SW480 (cell line): Measurements from ENCODE around the gene USP13.
"Not testable (repeated sequence)": the region's sequence is repeated elsewhere in the genome, so short reads cannot be mapped to it uniquely, and the experiment has no call there.

Source experiments
- DNase-seq: peaks from one replicate; pipeline ENCODE4 v3.0.0-alpha.2; 2016; ENCODE audit warnings: low spot score

Gene USP13

DNA sequence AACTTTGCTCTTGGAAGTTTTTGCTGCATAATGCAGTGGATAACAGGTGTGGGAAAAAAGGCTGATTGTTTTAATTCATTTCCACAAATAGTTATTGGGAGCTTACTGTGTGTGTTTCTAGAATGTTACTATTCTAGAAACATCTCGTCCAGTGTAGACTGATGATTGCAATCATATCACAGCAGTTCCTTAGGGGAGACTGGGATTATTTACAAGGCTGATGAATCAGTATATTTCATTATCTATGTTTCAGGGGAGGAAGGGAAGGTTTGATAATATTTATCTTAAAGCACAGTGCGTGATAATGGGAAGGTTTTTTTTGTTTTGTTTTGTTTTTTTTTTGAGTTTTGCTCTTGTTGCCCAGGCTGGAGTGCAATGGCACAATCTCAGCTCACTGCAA is 2.4 kb downstream of the USP13 start:
- no peak for DNase-seq

DNA sequence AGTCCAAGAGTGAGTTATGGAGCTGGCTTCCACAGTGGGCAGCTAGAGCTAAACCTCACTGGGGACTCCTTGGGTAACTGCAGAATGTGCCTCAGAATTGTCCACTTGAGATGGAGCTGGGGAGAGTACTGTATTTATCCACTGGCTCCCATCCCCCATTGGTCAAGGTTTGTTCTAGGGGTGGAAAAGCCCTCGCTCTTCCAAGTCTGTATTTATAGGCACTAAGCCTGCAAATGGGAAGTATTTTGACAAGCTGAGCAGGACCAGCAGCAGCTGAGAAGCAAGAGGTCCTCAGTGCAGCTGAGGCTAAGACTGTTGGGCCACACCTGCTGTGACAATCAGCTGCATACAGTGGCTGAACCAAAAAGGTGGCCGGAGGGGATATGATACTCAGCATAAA is 5.8 kb downstream of the USP13 start:
- DNase-seq, result no peak

DNA sequence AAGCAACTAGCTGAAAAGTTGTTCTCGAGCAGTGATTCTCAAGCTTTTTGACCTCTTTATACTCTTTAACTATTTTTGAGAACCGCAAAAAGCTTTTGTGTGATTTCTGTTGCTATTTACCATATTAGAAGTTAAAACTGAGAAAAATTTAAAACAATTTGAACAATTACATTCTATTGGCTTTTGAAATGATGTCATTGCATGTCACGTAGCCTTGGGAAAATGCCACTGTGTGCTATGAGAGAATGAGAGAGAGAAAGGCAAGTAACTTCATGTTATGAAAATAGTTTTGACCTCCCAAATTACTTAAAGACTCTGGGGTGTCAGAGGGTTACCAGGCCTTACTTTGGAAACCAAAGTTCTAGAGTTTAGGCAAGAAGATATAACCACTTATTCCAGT is 8.0 kb downstream of the USP13 start:
- no peak for DNase-seq

DNA sequence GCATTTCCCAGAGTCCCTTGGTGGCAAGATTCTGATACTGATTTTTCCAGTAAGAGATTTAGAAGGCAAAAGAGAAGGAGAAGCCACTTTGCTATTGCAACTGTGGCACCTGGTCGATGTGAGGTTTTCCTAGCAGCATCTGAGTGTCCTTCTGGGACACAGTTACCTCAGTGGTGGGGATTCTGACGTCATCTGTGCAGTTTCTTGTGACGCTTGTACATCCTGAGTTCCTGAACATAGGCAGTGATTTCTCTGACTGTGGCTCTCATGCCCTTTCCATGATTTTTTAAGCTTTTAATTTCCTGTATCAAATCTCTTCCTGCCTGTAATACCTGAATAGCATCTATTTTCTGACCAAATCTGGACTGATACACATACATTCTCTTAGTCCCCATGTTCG is 8.9 kb downstream of the USP13 start:
- no peak for DNase-seq

DNA sequence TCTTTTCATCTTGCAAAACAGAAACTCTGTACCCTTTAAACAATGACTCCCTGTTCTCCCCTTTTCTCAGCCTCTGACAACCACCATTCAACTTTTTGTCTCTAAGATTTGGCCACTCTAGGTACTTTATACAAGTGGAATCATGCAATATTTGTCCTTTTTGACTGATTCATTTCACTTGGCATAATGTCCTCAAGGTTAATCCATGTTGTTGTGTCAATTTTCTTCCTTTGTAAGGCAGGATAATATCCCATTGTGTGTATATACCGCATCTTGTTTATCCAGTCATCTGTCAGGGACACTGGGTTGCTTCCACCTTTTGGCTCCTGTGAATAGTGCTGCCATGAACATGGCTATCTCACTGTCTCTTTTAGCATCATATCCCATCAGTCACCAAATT is 10.3 kb downstream of the USP13 start:
- no peak for DNase-seq

DNA sequence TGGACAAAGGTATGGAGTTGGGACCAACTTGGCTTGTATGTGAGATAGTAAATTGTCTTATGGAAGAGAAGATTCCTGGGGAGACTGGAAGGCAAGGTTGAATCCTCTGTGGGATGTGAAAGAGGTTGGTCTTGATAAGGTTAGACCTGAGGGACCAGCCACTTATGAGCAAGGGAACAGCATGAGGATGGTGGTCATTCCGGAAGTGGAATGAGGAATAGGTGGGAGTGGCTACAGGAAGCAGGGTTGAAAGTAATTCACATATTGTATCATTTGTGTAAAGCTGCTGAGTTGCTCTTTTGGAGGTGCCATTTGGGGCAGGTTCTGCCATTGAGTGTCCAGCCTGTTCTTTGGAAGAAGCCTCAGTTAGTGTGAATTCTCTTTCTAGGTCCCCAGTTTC is 13.2 kb downstream of the USP13 start:
- DNase-seq, result no peak

DNA sequence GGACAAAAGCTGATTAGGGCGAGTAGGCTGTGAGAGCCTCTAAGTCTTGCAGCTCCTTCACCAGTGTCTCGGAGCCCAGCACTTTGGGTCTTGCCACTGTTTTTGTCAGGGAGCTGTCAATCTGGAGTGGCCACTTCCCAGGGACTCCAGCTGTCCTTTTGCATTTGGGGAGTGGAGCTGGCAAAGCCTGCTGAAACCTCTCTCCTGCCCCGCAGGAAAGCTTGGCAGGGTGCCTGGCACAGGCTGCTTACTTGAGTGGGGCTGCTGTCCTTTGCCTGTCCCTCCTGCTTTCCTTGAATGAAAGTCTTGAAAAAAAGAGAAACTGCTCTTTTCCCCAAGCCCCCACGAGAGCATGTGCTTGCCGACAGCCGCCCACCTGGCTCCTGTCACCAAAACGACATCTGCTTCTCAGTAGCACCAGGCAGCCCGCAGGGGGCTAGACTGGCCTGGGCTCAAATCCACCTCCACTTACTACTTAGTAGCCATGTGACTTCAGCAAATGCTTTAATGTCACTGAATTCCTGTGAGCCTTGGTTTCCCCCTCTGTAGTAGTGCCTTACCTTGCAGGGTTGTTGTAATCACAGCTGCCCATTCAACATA is 13.7 kb downstream of the USP13 start:
- no peak for DNase-seq

DNA sequence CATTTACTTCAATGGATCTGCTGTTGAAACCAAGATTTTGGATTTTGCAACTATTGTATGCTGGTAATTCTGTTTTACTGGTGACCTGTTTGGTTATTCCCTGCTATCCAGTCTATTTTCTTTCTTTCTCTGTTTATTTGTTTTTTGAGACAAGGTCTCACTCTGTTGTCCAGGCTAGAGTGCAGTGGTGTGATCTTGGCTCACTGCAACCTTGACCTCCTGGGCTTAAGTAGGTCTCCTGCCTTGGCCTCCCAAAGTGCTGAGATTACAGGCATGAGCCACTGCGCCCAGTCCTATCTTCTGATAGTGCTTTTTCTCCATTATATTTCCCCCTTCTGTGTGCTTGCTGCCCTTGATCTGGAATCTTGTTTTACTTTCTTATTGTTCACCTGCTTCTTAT is 15.6 kb downstream of the USP13 start:
- no peak for DNase-seq

DNA sequence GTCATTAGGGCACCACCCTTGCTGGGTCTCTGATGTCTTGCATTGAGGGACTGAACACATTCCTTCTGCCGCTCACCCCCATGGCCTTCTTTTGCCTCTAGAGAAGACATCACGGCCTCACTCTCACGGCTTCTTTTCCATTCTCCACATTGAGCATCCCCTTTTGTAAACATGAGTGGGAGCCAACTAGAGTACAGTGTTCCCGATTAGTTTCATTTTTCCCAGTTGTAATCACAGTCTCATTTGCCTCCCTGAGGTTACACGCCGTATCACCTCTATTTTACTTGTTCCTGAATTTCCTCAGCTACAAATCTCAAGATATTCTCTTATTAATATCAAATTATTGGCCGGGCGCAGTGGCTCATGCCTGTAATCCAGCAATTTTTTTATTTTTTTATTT is 17.5 kb downstream of the USP13 start:
- DNase-seq, result no peak

DNA sequence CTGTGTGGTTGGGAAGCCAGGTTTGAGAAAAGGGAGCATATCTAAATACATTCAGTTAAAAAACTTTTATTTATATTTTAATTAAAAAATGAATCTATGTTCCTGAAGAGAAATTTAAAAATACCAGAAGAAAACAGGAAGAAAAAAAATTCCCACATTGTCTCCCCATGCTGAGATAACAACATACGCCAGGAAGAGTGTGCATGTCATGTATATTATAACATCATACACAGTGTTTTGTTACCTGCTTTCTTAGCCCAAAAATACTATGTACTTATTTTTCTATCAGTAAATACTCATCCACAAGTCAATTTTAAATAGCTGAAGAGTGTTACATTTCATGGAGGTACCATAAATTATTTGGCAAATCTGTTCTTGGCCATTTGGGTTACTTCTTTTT is 18.5 kb downstream of the USP13 start:
- DNase-seq, result no peak

DNA sequence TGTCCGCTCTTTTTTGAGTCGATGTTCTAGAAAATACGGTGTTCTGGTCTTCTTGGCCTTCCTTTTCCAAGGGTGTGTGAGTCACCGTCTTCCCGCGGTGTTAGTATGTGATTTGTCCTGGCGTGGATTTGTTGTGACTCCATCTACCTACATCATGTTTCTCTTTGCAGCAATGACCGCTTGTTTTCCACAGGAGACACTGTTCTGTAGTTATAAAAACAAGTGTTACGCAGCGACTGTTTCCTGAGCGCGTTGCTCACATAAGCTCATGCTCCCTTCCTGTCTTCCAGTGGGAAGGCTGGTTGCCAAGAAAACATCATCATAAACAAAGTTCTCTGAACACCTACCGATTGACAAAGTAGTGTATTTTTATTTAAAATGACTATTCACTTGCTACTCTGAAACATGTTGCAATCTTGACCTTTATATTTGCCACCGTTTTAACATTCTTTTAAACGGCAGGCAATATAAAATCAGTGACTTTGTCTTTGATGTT is 19.0 kb downstream of the USP13 start:
- DNase-seq, result no peak

DNA sequence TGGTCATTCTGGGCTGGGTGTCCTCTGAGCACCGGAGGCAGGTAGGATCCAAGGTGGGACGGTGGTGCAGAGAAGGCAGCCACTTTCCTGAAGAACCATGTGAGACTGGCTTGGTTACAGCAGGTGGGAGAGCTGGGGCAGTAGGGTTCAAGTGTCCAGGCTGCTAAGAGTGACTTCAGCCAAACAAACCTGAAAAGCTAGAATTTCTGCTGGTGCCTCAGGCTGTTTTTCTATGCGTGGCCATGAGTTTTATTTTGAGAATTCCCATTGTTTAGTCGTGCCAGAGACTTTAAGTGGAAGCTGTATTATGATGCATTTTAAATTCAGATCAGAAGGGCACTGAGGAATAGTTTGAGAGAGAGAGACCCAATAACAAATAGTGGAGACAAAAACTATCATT is 20.1 kb downstream of the USP13 start:
- no peak for DNase-seq

DNA sequence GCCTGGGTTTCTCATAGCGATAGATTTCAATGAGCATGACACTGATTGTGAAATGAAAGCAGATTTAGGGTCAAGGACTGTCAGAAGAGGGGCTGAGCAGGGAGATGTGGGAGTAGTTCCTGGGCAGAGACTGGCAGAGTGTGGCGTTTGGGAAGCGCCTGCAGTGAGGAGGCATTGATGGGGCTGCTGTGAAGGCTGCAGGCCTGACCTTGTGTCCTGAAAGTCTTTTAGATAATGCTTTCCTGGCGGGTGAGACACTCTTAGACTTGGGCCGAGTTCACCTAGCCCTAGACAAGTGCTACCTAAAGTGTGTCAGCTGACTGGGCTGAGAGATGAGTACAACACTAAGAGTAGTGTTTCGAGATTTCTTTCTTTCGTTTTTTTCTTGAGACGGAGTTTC is 20.7 kb downstream of the USP13 start:
- no peak for DNase-seq

DNA sequence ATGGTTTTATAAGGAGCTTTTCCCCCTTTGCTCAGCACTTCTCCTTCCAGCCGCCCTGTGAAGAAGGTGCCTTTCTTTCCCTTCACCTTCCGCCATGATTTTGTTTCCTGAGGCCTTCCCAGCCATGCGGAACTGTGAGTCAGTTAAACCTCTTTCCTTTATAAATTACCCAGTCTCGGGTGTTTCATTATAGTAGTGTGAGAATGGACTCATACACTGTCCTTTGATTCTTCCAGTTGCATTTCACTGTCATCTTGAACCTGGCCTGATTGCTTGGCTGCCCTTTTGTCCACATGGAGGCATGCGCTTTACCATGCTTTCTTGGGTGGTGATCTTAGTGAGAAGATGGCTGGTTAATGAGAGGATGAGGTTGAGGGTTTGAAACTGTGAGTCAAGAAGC is 23.2 kb downstream of the USP13 start:
- DNase-seq, result no peak

DNA sequence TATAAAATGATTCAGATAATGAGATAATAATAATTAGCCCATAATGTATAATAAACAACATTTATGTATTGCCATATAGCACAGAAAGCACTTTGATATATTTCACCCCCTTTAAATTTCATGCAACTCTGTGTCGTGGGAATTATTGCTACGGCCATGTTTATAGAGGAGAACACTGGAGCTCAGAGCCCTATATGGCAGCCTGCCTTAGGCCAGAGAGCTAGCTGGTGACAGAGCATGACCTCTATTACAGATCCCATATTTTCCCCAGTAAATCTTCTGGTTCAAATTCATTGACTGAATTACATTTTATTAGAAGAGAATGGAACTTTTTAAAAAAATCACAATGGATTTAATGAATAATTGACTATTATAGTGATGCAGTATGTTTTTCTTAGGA is 25.0 kb downstream of the USP13 start:
- no peak for DNase-seq

DNA sequence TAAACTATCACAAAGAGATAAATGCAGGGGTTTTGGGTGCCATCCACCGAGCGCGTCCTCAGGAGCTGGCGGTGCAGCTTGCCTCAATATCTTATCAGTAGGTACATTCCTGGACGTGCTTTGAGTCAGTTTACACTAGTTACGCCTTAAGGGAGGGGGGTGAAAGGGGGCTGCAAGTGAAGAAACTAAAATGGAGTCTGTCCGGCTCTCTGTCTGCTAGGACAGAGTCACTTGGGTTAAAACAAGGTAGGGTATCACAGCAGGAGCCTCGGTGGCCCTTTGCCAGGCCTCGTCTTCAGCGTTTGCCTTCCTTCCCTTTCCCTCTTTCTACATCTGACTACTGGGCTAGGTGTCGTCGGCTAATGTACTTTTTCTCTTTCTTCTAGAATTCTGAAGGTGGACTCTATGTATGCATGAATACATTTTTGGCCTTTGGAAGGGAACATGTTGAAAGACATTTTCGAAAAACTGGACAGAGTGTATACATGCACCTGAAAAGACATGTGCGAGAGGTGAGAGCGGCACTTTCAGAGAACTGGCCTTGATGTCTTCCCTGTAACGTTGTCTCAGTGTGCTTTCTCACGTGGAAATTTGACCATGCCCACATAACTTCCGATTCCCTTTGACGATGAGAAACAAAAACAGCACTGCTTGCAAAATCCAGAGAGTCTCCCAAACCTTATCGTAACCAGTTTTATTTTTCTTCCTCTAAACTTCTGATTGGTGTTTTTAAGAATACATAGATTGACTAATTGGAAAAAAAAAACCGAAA is 28.8 kb downstream of the USP13 start:
- no peak for DNase-seq

DNA sequence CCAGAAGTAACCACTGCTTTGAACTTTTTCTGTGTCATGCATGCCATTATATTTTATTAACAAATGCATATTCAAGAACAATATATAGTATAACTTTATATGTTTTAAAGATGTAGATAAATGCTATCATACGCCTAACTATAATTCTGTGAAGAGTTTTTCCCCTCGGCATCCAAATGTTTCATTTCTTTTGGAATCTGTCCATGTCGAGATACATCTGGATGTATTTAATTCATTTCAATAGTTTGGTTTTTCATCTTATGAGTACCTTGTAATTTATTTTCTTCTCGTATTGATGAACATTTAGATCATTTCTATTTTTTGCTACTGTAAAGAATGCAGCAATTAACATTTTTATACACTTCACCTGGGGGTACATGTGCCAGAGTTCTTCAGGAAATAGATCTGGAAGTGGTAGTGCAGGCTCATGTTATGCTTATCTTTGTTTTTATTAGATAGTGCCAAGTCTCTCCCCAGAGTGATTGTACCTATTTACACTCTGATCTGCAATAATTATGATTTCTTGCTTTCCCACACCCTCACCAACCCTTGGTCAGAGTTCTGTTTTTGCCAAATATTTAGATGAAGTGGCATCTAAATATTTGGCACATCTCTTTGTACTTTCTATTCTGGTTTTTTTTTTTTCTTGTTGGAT is 29.7 kb downstream of the USP13 start:
- no peak for DNase-seq

DNA sequence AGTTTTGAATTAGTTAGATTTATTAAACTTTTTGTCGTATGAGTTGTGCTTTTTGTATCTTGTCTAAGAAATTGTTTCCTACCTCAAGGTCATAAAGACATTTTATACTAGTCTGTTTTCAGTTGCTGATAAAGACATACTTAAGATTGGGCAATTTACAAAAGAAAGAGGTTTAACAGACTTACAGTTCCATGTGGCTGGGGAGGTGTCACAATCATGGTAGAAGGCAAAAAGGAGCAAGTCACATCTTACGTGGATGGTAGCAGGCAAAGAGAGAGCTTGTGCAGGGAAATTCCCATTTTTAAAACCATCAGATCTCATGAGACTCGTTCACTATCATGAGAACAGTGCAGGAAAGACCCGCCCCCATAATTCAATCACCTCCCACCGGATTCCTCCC is 30.4 kb downstream of the USP13 start:
- DNase-seq, result not testable (repeated sequence)

DNA sequence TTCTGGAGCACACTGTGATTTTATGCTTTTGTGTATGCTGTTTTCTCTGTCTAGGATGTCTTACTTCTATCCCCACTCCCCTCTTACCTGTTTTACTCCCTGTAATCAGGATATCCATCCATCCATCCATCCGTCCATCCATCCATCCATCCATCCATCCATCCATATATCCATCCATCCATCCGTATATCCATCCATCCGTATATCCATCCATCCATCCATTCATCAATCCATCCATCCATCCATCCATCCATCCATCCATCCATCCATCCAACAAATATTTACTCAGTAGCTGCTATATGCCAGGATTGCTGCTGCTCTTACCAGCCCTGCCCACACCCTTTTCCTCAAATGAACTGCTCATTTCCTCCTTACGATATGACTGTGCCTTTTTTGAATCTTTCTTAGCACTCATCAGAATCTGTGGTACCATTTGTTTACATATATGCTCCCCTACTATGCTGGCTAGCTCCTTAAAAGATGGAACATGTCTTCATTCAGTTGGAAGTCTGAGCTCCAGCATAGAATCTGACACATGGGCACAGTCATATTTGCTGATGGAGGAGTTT is 35.2 kb downstream of the USP13 start:
- DNase-seq, result no peak

DNA sequence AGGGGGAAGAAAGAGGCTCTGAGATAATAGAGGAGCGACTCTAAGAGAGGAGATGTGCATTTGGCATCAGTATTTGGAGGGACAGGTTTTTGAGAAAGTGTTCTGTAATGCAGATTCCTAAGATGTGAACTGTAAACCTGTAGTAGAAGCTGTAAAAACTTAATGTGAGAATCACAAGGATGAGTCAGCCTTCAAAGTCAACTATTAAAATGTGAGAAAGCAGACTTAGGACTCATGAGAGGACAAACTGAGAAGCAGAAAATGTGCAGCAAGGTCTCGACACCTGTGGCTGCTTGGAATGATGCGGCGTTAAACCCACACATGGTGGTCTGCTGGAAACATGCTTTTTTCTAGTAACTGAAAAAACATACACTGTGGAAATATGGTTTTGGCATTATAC is 36.0 kb downstream of the USP13 start:
- DNase-seq, result no peak

DNA sequence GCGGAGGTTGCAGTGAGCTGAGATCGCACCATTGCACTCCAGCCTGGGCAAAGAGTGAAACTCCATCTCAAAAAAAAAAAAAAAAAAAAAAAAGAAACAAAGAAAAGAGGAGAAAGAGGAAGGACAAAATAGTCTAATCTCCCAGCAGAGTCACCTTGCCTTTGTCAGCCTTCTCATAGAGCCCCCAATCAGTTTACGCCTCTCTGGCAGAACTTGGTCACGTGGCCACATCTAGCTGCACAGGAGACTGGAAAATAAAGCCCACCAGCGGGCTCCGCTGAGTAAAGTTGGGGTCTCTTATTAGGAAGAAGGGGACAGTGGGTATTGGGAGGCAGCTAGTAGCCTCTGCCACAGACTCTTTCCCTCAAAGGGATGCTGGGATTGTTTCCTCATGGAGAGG is 41.9 kb downstream of the USP13 start:
- no peak for DNase-seq

DNA sequence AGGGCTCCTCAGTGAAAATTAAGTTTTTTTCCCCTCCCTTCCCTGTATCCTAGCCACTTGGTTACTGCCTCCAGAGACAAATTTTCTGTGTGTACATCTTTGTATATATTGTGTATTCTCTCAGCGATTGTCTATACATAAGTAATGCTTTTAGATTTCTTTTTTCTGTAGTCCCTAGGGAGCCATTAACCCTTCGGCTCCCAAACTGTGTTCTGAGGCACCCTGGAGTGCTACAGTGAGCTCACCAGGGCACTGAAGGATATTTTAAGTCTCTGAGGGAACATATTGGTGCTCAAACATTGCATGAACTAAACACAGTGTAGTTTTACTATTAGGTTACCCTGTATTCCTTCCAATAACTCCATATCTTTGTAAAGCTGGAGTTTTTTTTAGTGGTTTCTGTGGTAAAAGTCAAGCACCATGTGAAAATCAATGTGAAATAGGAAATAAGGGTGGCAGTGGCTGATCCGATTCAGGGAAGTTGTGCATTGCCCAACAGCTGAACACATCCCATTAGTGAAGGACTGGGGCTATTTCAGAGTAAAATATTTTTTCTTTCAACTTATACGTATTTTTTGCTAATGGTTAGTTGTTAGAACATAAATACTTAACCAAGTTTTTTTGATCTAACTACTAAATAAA is 43.0 kb downstream of the USP13 start:
- no peak for DNase-seq
